ENCODE results near the gene IGFL3. TPM values are rescaled to one million over a fixed set of nuclear protein-coding genes. Genes with fewer than 3 reads are reported as not detected.

IGFL3 gene
- total and polyA plus RNA-seq, 12 donors = not detected

GRCh38 chr19:46089432-46089831 is 35.1 kb downstream of the IGFL3 start:
- Histone ChIP-seq H3K27ac (no peak overlapping the region), H3K4me3 (no peak overlapping the region), H3K27me3 (peaks cover 0 to 33% (median 8%) of the 10 kb centered on the region in 7 donors), H3K36me3 (no peaks in the 10 kb centered on the region), H3K9me3 (peaks cover 0 to 56% (median 24%) of the 10 kb centered on the region in 11 donors), H3K4me1 (no peaks in the 10 kb centered on the region)
- ATAC-seq = no peak
- no peak for DNase-seq
- intact Hi-C loops (cut with DNase I) = no loop called here
- no peak for TF ChIP-seq CTCF (IDR thresholded peaks at IDR 0.05)
- WGBS, 2 donors = 94 to 96% methylated on average over 1 of the region's 1 CpG

- Histone ChIP-seq H3K27ac (no peak overlapping the region), H3K4me1 (no peaks in the 10 kb centered on the region), H3K9me3 (peaks cover 0 to 64% (median 24%) of the 10 kb centered on the region in 11 donors), H3K36me3 (no peaks in the 10 kb centered on the region), H3K27me3 (peaks cover 0 to 28% (median 15%) of the 10 kb centered on the region in 7 donors), H3K4me3 (no peak overlapping the region)
- ATAC-seq (no peak), DNase-seq (no peak)
- 84 to 86% methylated on average over 2 of the region's 2 CpGs for WGBS, 2 donors
- TF ChIP-seq CTCF (IDR thresholded peaks at IDR 0.05) = no peak
- intact Hi-C loops (cut with DNase I) = no loop called here
These were observed 36.4 kb downstream of the IGFL3 start for GRCh38 chr19:46088101-46088500.

- H3K27me3 ChIP-seq = peaks cover 0 to 40% (median 18%) of the 10 kb centered on the region in 7 donors
- intact Hi-C loops (cut with DNase I) = no loop called here
- H3K4me3 ChIP-seq = no peak overlapping the region
- ATAC-seq = no peak
- no peak overlapping the region for H3K27ac ChIP-seq
- no peak for DNase-seq
- H3K9me3 ChIP-seq = peaks cover 0 to 64% (median 24%) of the 10 kb centered on the region in 11 donors
- H3K4me1 ChIP-seq = no peaks in the 10 kb centered on the region
- 33 to 38% methylated on average over 1 of the region's 1 CpG for WGBS, 2 donors
- H3K36me3 ChIP-seq = no peaks in the 10 kb centered on the region
- no peak for TF ChIP-seq CTCF (IDR thresholded peaks at IDR 0.05)
These were observed 38.6 kb downstream of the IGFL3 start for GRCh38 chr19:46085888-46086287.

- ATAC-seq = no peak
- 53 to 56% methylated on average over 2 of the region's 2 CpGs for WGBS, 2 donors
- H3K27me3 ChIP-seq = peaks cover 0 to 52% (median 45%) of the 10 kb centered on the region in 7 donors
- H3K4me3 ChIP-seq = no peak overlapping the region
- no peaks in the 10 kb centered on the region for H3K4me1 ChIP-seq
- H3K9me3 ChIP-seq = peaks cover 0 to 45% (median 29%) of the 10 kb centered on the region in 11 donors
- no peaks in the 10 kb centered on the region for H3K36me3 ChIP-seq
- DNase-seq = no peak
- H3K27ac ChIP-seq = no peak overlapping the region
- TF ChIP-seq CTCF (IDR thresholded peaks at IDR 0.05) = no peak
- intact Hi-C loops (cut with DNase I) = loop anchor here (1.0 to 5.0 kb wide), 8 partner anchors 105 to 185 kb away; no protein-coding TSS in a partner anchor
These were observed 41.8 kb downstream of the IGFL3 start for GRCh38 chr19:46082728-46083050.
